NB4 (cell line): Measurements from ENCODE around the gene C3orf38.

Experiments used
- MYC ChIP-seq: IDR thresholded peaks from 2 replicates; pipeline ENCODE4 v1.6.1; 2011; ENCODE audit warnings: low read depth, low read length
- POLR2A ChIP-seq: IDR thresholded peaks from 2 replicates; pipeline ENCODE4 v1.6.1; 2011; ENCODE audit warnings: mild to moderate bottlenecking; ENCODE audit not compliant: insufficient read length; ENCODE audit errors: extremely low read depth
- TF ChIP-seq, protein P1 (sequence below): IDR thresholded peaks from one replicate; pipeline ENCODE4 v1.5.1; 2012; ENCODE audit warnings: low read depth, low read length

DNA sequence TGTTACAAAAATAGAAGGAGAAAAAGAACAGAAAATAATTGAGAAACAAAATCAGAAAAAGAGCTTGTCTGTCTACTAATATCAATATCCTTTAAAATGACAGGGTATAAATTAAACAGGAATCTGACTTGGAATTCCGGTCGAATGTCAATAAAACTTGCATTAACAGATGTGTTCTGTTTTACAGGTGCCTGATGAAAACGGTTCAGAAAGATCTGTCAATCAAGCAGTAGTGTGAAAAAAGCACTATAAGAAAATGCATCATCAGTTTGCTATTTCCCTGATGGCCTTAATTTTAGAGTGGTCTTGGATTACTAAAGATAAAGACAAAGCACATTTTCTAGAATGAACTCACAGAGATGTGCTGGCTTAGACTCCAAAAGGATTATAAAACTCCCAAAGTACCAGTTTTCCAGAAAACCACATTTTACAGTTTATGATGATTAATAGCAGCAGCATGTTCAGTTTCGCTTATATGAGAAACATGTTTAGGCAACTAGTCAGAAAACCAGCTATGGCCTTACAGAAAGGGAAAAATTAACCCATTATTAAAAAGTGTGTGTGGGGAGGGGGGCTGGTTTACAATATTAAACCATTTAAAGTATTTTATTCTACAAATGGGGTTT lies 8.2 kb upstream of the C3orf38 start:
- TF ChIP-seq POLR2A (no peak), MYC (no peak)
- TF ChIP-seq, protein P1, sequence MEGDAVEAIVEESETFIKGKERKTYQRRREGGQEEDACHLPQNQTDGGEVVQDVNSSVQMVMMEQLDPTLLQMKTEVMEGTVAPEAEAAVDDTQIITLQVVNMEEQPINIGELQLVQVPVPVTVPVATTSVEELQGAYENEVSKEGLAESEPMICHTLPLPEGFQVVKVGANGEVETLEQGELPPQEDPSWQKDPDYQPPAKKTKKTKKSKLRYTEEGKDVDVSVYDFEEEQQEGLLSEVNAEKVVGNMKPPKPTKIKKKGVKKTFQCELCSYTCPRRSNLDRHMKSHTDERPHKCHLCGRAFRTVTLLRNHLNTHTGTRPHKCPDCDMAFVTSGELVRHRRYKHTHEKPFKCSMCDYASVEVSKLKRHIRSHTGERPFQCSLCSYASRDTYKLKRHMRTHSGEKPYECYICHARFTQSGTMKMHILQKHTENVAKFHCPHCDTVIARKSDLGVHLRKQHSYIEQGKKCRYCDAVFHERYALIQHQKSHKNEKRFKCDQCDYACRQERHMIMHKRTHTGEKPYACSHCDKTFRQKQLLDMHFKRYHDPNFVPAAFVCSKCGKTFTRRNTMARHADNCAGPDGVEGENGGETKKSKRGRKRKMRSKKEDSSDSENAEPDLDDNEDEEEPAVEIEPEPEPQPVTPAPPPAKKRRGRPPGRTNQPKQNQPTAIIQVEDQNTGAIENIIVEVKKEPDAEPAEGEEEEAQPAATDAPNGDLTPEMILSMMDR = no peak
